Thyroid gland (tissue), 4 donors: ENCODE results near the gene TRIM14.

ENCODE experiments used
- CTCF ChIP-seq, 6 experiments: fragments of 200-600 bp in 3 of 6; fragments of 450-650 bp in 3 of 6; sonication (generic) in 3 of 6; IDR thresholded peaks; one replicate each; pipeline ENCODE4 v1.5.1; 2016 to 2019; ENCODE audit warnings: antibody characterized with exemption in 6 of 6, mild to moderate bottlenecking in 2 of 6, inconsistent platforms in 1 of 6, moderate library complexity in 1 of 6
- POLR2A ChIP-seq, 2 donors: fragments of 450-650 bp; IDR thresholded peaks; one replicate each; pipeline ENCODE4 v1.6.1; 2017; ENCODE audit warnings: antibody characterized with exemption in 2 of 2, mild to moderate bottlenecking in 2 of 2, moderate library complexity in 1 of 2

- TF ChIP-seq CTCF (IDR thresholded peaks at IDR 0.05), result no peak
- no peak for TF ChIP-seq POLR2A (IDR thresholded peaks at IDR 0.05)
Measured at GRCh38 chr9:98134702-98135557, 15.9 kb upstream of the TRIM14 start.
